ENCODE results near the gene CHST15.

CHST15 gene

GRCh38 chr10:124138883-124139348, 45.5 kb upstream of the CHST15 start:
- H3F3A ChIP-seq (ENCODE audit: low read depth): no peaks in the 10 kb centered on the region
- no peaks in the 10 kb centered on the region for H3K79me2 ChIP-seq (ENCODE audit: insufficient read depth, low read length)
- H3K9ac ChIP-seq (ENCODE audit: low read depth, low read length, poor library complexity, severe bottlenecking): no peak overlapping the region
- H3K4me1 ChIP-seq (ENCODE audit: insufficient read depth, low read length, poor library complexity, severe bottlenecking): no peaks in the 10 kb centered on the region
- H3K36me3 ChIP-seq (ENCODE audit: insufficient read depth, low read length): no peaks in the 10 kb centered on the region
- H3K9me3 ChIP-seq (ENCODE audit: insufficient read depth, low read depth, low read length): no peaks in the 10 kb centered on the region
- H4K20me1 ChIP-seq (ENCODE audit: insufficient read depth, low read length, poor library complexity, severe bottlenecking): no peaks in the 10 kb centered on the region
- H2AFZ ChIP-seq (ENCODE audit: low read length): no peak overlapping the region
- H3K27me3 ChIP-seq (ENCODE audit: insufficient read depth, low read length, poor library complexity, severe bottlenecking): no peaks in the 10 kb centered on the region
- no peak overlapping the region for H3K4me3 ChIP-seq (ENCODE audit: low read length, poor library complexity, severe bottlenecking)
- no peaks in the 10 kb centered on the region for H3K9me2 ChIP-seq (replicated peaks; ENCODE audit: low read depth, low read length)
- H3K4me2 ChIP-seq (ENCODE audit: low read depth, low read length, poor library complexity, severe bottlenecking): no peak overlapping the region
- TF ChIP-seq CTCF (conservative IDR thresholded peaks at IDR 0.05; ENCODE audit: low read length) (no peak), EZH2phosphoT487 (IDR thresholded peaks at IDR 0.05; ENCODE audit: borderline replicate concordance) (no peak)

GRCh38 chr10:124138195-124138882, 44.9 kb upstream of the CHST15 start:
- Histone ChIP-seq H3K4me2 (ENCODE audit: low read depth, low read length, poor library complexity, severe bottlenecking) (no peak overlapping the region), H3K9me3 (ENCODE audit: insufficient read depth, low read depth, low read length) (no peaks in the 10 kb centered on the region), H4K20me1 (ENCODE audit: insufficient read depth, low read length, poor library complexity, severe bottlenecking) (no peaks in the 10 kb centered on the region), H3F3A (ENCODE audit: low read depth) (no peaks in the 10 kb centered on the region), H3K4me1 (ENCODE audit: insufficient read depth, low read length, poor library complexity, severe bottlenecking) (no peaks in the 10 kb centered on the region), H3K27me3 (ENCODE audit: insufficient read depth, low read length, poor library complexity, severe bottlenecking) (no peaks in the 10 kb centered on the region), H3K79me2 (ENCODE audit: insufficient read depth, low read length) (no peaks in the 10 kb centered on the region), H3K9ac (ENCODE audit: low read depth, low read length, poor library complexity, severe bottlenecking) (no peak overlapping the region), H3K36me3 (ENCODE audit: insufficient read depth, low read length) (no peaks in the 10 kb centered on the region), H3K4me3 (ENCODE audit: low read length, poor library complexity, severe bottlenecking) (no peak overlapping the region), H3K9me2 (replicated peaks; ENCODE audit: low read depth, low read length) (no peaks in the 10 kb centered on the region), H2AFZ (ENCODE audit: low read length) (no peak overlapping the region)
- TF ChIP-seq CTCF (conservative IDR thresholded peaks at IDR 0.05; ENCODE audit: low read length) (no peak), EZH2phosphoT487 (IDR thresholded peaks at IDR 0.05; ENCODE audit: borderline replicate concordance) (no peak)

GRCh38 chr10:124134251-124134893, 41.0 kb upstream of the CHST15 start:
- H3K4me1 ChIP-seq (ENCODE audit: insufficient read depth, low read length, poor library complexity, severe bottlenecking): no peaks in the 10 kb centered on the region
- no peak overlapping the region for H2AFZ ChIP-seq (ENCODE audit: low read length)
- H3F3A ChIP-seq (ENCODE audit: low read depth): no peaks in the 10 kb centered on the region
- H4K20me1 ChIP-seq (ENCODE audit: insufficient read depth, low read length, poor library complexity, severe bottlenecking): no peaks in the 10 kb centered on the region
- H3K9me2 ChIP-seq (replicated peaks; ENCODE audit: low read depth, low read length): no peaks in the 10 kb centered on the region
- H3K36me3 ChIP-seq (ENCODE audit: insufficient read depth, low read length): no peaks in the 10 kb centered on the region
- TF ChIP-seq EZH2phosphoT487 (IDR thresholded peaks at IDR 0.05; ENCODE audit: borderline replicate concordance) (no peak), CTCF (conservative IDR thresholded peaks at IDR 0.05; ENCODE audit: low read length) (no peak)
- no peak overlapping the region for H3K9ac ChIP-seq (ENCODE audit: low read depth, low read length, poor library complexity, severe bottlenecking)
- no peak overlapping the region for H3K4me2 ChIP-seq (ENCODE audit: low read depth, low read length, poor library complexity, severe bottlenecking)
- no peaks in the 10 kb centered on the region for H3K9me3 ChIP-seq (ENCODE audit: insufficient read depth, low read depth, low read length)
- no peaks in the 10 kb centered on the region for H3K79me2 ChIP-seq (ENCODE audit: insufficient read depth, low read length)
- no peaks in the 10 kb centered on the region for H3K27me3 ChIP-seq (ENCODE audit: insufficient read depth, low read length, poor library complexity, severe bottlenecking)
- H3K4me3 ChIP-seq (ENCODE audit: low read length, poor library complexity, severe bottlenecking): no peak overlapping the region

Data from Loucy (cell line).